ENCODE data around the gene DGKZ.
A peak's percentile ranks its signal among the peaks of the same experiment; 100 is the strongest.

The DGKZ gene

DNA sequence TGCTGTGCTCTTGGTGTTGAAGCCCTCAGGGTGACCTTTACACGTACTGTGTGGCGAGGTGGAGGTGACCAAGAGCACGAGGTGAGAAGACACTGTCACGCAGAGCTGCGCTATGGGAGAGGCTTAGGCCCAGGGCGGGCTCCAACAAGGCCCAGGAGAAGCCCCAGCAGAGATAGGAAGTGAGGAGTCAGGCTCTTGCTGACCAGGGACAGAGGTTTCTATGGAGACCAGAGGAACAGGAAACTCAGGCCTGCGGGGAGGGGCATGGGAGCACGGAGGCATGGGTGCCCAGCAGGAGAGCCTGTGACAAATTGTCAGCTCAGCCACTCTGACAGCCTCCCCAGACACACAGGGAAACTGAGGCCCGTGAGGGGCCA lies 15.8 kb downstream of the DGKZ start:
- H3K4ac ChIP-seq (ENCODE audit: low read depth, low read length), result no peak overlapping the region
- H3K79me1 ChIP-seq (ENCODE audit: low read length), result peaks cover 12% of the 10 kb centered on the region
- H2BK5ac ChIP-seq (ENCODE audit: low read length), result no peak overlapping the region
- no peaks in the 10 kb centered on the region for H3K4me1 ChIP-seq (ENCODE audit: control insufficient read depth, low read depth, low read length)
- no peak overlapping the region for H3K23ac ChIP-seq (ENCODE audit: low read length)
- no peak overlapping the region for H3K4me2 ChIP-seq (ENCODE audit: low read length)
- H3K79me2 ChIP-seq (ENCODE audit: control insufficient read depth, insufficient read depth, low read length), result peaks cover 6% of the 10 kb centered on the region
- H2BK15ac ChIP-seq (replicated peaks; ENCODE audit: low read depth), result no peak overlapping the region
- H3K27ac ChIP-seq (ENCODE audit: low read depth, low read length), result no peak overlapping the region
- H2BK120ac ChIP-seq (ENCODE audit: low read depth, low read length), result no peak overlapping the region
- no peak overlapping the region for H3K9ac ChIP-seq (ENCODE audit: low read length)
- H2AK5ac ChIP-seq (ENCODE audit: low read length), result no peak overlapping the region
- H3K4me3 ChIP-seq (ENCODE audit: low read length), result no peak overlapping the region
- H3K27me3 ChIP-seq (ENCODE audit: insufficient read depth, low read length, poor library complexity), result no peaks in the 10 kb centered on the region
- H3K18ac ChIP-seq (ENCODE audit: low read length), result no peak overlapping the region
- peak overlapping the region; percentile 30 for H3K56ac ChIP-seq (ENCODE audit: low read length)
- DNase-seq, result peak; percentile 84
- H3K36me3 ChIP-seq (ENCODE audit: control insufficient read depth, insufficient read depth, low read length), result no peaks in the 10 kb centered on the region
- H4K8ac ChIP-seq (ENCODE audit: low read depth, low read length), result no peak overlapping the region
- no CpG with 5 or more reads among the region's 9 CpGs for WGBS (ENCODE audit: extremely low coverage, insufficient coverage, low lambda C conversion rate)
- no peak overlapping the region for H4K5ac ChIP-seq (ENCODE audit: low read length)

DNA sequence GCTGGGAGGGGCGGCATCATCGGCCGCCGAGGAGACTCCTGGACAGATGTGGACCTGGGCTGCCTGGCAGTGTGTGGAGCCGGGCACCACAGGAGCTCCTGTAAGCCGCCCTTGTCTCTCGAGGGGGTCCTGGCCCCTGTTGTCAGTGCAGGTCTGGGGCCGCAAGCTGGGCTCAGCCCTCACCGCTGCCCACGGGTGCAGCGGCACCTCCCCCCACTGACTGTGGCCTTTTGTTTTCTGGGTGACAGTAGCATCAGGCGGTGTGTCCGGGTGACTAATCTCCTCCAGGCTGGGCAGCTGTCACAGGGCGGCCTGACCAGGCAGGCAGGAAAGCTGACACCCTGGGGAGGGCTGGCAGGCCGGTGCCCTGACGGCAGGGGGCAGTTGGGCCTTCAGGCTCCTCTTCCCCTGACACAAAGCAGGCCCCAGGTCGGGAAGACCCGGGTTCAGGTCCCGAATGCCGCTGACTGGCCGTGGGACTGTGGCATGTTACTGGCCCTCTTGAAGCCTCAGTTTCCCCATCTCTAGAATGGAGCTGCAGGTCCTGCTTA lies 16.3 kb downstream of the DGKZ start:
- Histone ChIP-seq H3K4me1 (ENCODE audit: control insufficient read depth, low read depth, low read length) (no peaks in the 10 kb centered on the region), H3K23ac (ENCODE audit: low read length) (no peak overlapping the region), H3K27me3 (ENCODE audit: insufficient read depth, low read length, poor library complexity) (no peaks in the 10 kb centered on the region), H4K5ac (ENCODE audit: low read length) (no peak overlapping the region), H3K27ac (ENCODE audit: low read depth, low read length) (no peak overlapping the region), H3K18ac (ENCODE audit: low read length) (no peak overlapping the region), H2AK5ac (ENCODE audit: low read length) (no peak overlapping the region), H3K4me3 (ENCODE audit: low read length) (no peak overlapping the region), H3K4me2 (ENCODE audit: low read length) (no peak overlapping the region), H3K36me3 (ENCODE audit: control insufficient read depth, insufficient read depth, low read length) (no peaks in the 10 kb centered on the region), H2BK5ac (ENCODE audit: low read length) (no peak overlapping the region), H3K56ac (ENCODE audit: low read length) (no peak overlapping the region), H2BK15ac (replicated peaks; ENCODE audit: low read depth) (no peak overlapping the region), H3K4ac (ENCODE audit: low read depth, low read length) (no peak overlapping the region), H4K8ac (ENCODE audit: low read depth, low read length) (no peak overlapping the region), H3K79me2 (ENCODE audit: control insufficient read depth, insufficient read depth, low read length) (peaks cover 4% of the 10 kb centered on the region), H2BK120ac (ENCODE audit: low read depth, low read length) (no peak overlapping the region), H3K9ac (ENCODE audit: low read length) (no peak overlapping the region), H3K79me1 (ENCODE audit: low read length) (peaks cover 10% of the 10 kb centered on the region)
- no CpG with 5 or more reads among the region's 21 CpGs for WGBS (ENCODE audit: extremely low coverage, insufficient coverage, low lambda C conversion rate)
- DNase-seq, result no peak

DNA sequence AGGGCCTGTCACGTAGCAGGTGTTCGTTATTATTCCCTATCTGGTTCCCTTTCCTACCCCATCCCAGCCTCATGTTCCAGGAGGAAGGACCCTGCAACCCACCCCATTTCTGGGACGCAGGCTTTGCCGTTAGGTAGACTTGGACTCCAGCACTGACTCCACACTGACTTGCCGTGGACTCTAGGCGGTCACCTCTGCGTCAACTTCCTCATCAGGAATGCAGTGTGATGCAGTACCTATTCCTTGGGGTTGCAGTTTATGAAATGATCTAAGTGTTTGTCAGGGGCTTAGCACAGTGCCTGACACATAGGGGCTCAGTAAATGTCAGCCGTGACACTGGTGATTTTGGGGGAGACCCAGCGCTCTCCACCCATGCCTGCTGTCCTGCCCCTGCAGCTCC lies 16.8 kb downstream of the DGKZ start:
- H3K4me1 ChIP-seq (ENCODE audit: control insufficient read depth, low read depth, low read length), result no peaks in the 10 kb centered on the region
- no peaks in the 10 kb centered on the region for H3K36me3 ChIP-seq (ENCODE audit: control insufficient read depth, insufficient read depth, low read length)

DNA sequence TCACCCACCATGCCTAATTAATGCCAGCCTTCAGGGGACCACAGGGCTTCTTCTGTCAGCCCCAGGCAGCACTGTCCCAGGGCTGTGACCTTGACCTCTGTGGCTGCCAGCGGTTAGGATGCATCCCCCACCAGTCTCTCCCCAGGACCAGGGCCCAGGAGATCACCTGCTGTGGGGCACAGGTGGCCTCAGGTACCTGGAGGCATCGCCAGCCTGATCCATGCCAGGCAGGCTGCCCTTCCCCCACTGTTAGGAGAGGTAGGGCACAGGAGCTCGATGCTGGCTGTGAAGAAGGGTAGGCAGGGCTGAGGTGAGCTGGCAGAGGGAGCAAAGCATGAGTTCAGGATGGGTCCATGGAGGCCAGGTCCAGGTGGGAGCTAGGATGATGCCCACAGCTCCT lies 17.5 kb downstream of the DGKZ start:
- Histone ChIP-seq H3K9ac (ENCODE audit: low read length) (no peak overlapping the region), H3K4me1 (ENCODE audit: control insufficient read depth, low read depth, low read length) (no peaks in the 10 kb centered on the region), H3K27me3 (ENCODE audit: insufficient read depth, low read length, poor library complexity) (no peaks in the 10 kb centered on the region), H2AK5ac (ENCODE audit: low read length) (no peak overlapping the region), H3K23ac (ENCODE audit: low read length) (no peak overlapping the region), H4K5ac (ENCODE audit: low read length) (no peak overlapping the region), H3K56ac (ENCODE audit: low read length) (no peak overlapping the region), H3K36me3 (ENCODE audit: control insufficient read depth, insufficient read depth, low read length) (no peaks in the 10 kb centered on the region), H2BK120ac (ENCODE audit: low read depth, low read length) (no peak overlapping the region), H3K4me3 (ENCODE audit: low read length) (no peak overlapping the region), H3K4me2 (ENCODE audit: low read length) (no peak overlapping the region), H2BK15ac (replicated peaks; ENCODE audit: low read depth) (no peak overlapping the region), H2BK5ac (ENCODE audit: low read length) (no peak overlapping the region), H3K18ac (ENCODE audit: low read length) (no peak overlapping the region), H4K8ac (ENCODE audit: low read depth, low read length) (no peak overlapping the region), H3K79me1 (ENCODE audit: low read length) (peaks cover 10% of the 10 kb centered on the region), H3K79me2 (ENCODE audit: control insufficient read depth, insufficient read depth, low read length) (peaks cover 4% of the 10 kb centered on the region), H3K27ac (ENCODE audit: low read depth, low read length) (no peak overlapping the region), H3K4ac (ENCODE audit: low read depth, low read length) (no peak overlapping the region)
- no peak for DNase-seq
- WGBS (ENCODE audit: extremely low coverage, insufficient coverage, low lambda C conversion rate), result no CpG with 5 or more reads among the region's 3 CpGs

More for the DNA sequence above, 16.8 kb downstream of the DGKZ start:
- no CpG with 5 or more reads among the region's 9 CpGs for WGBS (ENCODE audit: extremely low coverage, insufficient coverage, low lambda C conversion rate)
- Histone ChIP-seq H3K9ac (ENCODE audit: low read length) (no peak overlapping the region), H3K27ac (ENCODE audit: low read depth, low read length) (no peak overlapping the region), H3K56ac (ENCODE audit: low read length) (no peak overlapping the region), H3K23ac (ENCODE audit: low read length) (no peak overlapping the region), H2BK120ac (ENCODE audit: low read depth, low read length) (no peak overlapping the region), H3K4me2 (ENCODE audit: low read length) (no peak overlapping the region), H2AK5ac (ENCODE audit: low read length) (no peak overlapping the region), H3K79me2 (ENCODE audit: control insufficient read depth, insufficient read depth, low read length) (peaks cover 4% of the 10 kb centered on the region), H2BK5ac (ENCODE audit: low read length) (no peak overlapping the region), H3K79me1 (ENCODE audit: low read length) (peaks cover 10% of the 10 kb centered on the region), H3K4me3 (ENCODE audit: low read length) (no peak overlapping the region), H4K8ac (ENCODE audit: low read depth, low read length) (no peak overlapping the region), H4K5ac (ENCODE audit: low read length) (no peak overlapping the region), H3K18ac (ENCODE audit: low read length) (no peak overlapping the region), H3K4ac (ENCODE audit: low read depth, low read length) (no peak overlapping the region), H2BK15ac (replicated peaks; ENCODE audit: low read depth) (no peak overlapping the region), H3K27me3 (ENCODE audit: insufficient read depth, low read length, poor library complexity) (no peaks in the 10 kb centered on the region)
- DNase-seq, result no peak

DNA sequence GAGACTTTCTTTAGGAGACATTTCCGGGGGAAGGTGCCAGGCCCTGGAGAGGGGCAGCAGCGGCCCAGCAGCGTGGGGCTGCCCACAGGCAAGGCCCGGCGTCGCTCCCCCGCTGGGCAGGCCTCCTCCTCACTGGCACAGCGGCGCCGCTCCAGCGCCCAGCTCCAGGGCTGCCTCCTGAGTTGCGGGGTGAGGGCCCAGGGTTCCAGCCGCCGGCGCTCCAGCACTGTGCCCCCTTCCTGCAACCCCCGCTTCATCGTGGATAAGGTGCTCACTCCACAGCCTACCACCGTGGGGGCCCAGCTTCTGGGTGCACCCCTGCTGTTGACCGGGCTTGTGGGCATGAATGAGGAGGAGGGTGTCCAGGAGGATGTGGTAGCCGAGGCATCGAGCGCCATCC lies 19.0 kb downstream of the DGKZ start:
- H3K27ac ChIP-seq (ENCODE audit: low read depth, low read length), result no peak overlapping the region
- H3K4me3 ChIP-seq (ENCODE audit: low read length), result no peak overlapping the region
- no peak overlapping the region for H2AK5ac ChIP-seq (ENCODE audit: low read length)
- H3K36me3 ChIP-seq (ENCODE audit: control insufficient read depth, insufficient read depth, low read length), result no peaks in the 10 kb centered on the region
- H3K23ac ChIP-seq (ENCODE audit: low read length), result no peak overlapping the region
- no peak for DNase-seq
- H3K56ac ChIP-seq (ENCODE audit: low read length), result no peak overlapping the region
- no peak overlapping the region for H3K4me2 ChIP-seq (ENCODE audit: low read length)
- H3K4ac ChIP-seq (ENCODE audit: low read depth, low read length), result no peak overlapping the region
- no peak overlapping the region for H4K8ac ChIP-seq (ENCODE audit: low read depth, low read length)
- H3K27me3 ChIP-seq (ENCODE audit: insufficient read depth, low read length, poor library complexity), result no peaks in the 10 kb centered on the region
- H4K5ac ChIP-seq (ENCODE audit: low read length), result no peak overlapping the region
- no peaks in the 10 kb centered on the region for H3K4me1 ChIP-seq (ENCODE audit: control insufficient read depth, low read depth, low read length)
- H2BK120ac ChIP-seq (ENCODE audit: low read depth, low read length), result no peak overlapping the region
- peaks cover 4% of the 10 kb centered on the region for H3K79me2 ChIP-seq (ENCODE audit: control insufficient read depth, insufficient read depth, low read length)
- H3K79me1 ChIP-seq (ENCODE audit: low read length), result peaks cover 8% of the 10 kb centered on the region
- H2BK5ac ChIP-seq (ENCODE audit: low read length), result no peak overlapping the region
- no peak overlapping the region for H3K9ac ChIP-seq (ENCODE audit: low read length)
- H3K18ac ChIP-seq (ENCODE audit: low read length), result no peak overlapping the region
- no peak overlapping the region for H2BK15ac ChIP-seq (replicated peaks; ENCODE audit: low read depth)
- no CpG with 5 or more reads among the region's 22 CpGs for WGBS (ENCODE audit: extremely low coverage, insufficient coverage, low lambda C conversion rate)

DNA sequence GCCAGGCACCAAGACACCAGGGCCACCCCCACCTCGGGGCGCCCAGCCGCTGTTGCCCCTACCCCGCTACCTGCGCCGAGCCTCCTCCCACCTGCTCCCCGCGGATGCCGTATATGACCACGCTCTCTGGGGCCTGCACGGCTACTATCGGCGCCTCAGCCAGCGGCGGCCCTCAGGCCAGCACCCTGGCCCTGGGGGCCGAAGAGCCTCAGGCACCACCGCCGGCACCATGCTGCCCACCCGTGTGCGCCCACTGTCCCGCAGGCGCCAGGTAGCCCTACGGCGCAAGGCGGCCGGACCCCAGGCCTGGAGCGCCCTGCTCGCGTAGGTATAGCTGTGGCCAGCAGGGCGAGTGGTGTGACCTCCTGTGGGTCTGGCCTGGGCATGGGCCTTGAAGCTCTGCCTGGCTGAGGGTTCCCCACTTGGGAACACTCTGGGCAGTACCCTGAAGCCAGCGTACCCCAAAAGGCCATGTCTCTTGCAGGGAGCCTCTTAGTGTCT lies 19.4 kb downstream of the DGKZ start:
- no peaks in the 10 kb centered on the region for H3K36me3 ChIP-seq (ENCODE audit: control insufficient read depth, insufficient read depth, low read length)
- no peak overlapping the region for H3K18ac ChIP-seq (ENCODE audit: low read length)
- no peak for DNase-seq
- no peak overlapping the region for H2BK15ac ChIP-seq (replicated peaks; ENCODE audit: low read depth)
- H3K79me2 ChIP-seq (ENCODE audit: control insufficient read depth, insufficient read depth, low read length), result peaks cover 4% of the 10 kb centered on the region
- H3K4ac ChIP-seq (ENCODE audit: low read depth, low read length), result no peak overlapping the region
- H3K9ac ChIP-seq (ENCODE audit: low read length), result no peak overlapping the region
- no peak overlapping the region for H4K5ac ChIP-seq (ENCODE audit: low read length)
- no CpG with 5 or more reads among the region's 31 CpGs for WGBS (ENCODE audit: extremely low coverage, insufficient coverage, low lambda C conversion rate)
- no peak overlapping the region for H4K8ac ChIP-seq (ENCODE audit: low read depth, low read length)
- no peak overlapping the region for H2BK5ac ChIP-seq (ENCODE audit: low read length)
- H3K4me1 ChIP-seq (ENCODE audit: control insufficient read depth, low read depth, low read length), result no peaks in the 10 kb centered on the region
- no peak overlapping the region for H3K56ac ChIP-seq (ENCODE audit: low read length)
- peaks cover 8% of the 10 kb centered on the region for H3K79me1 ChIP-seq (ENCODE audit: low read length)
- H3K4me2 ChIP-seq (ENCODE audit: low read length), result no peak overlapping the region
- no peak overlapping the region for H3K23ac ChIP-seq (ENCODE audit: low read length)
- no peak overlapping the region for H3K4me3 ChIP-seq (ENCODE audit: low read length)
- H2AK5ac ChIP-seq (ENCODE audit: low read length), result no peak overlapping the region
- H3K27me3 ChIP-seq (ENCODE audit: insufficient read depth, low read length, poor library complexity), result no peaks in the 10 kb centered on the region
- H3K27ac ChIP-seq (ENCODE audit: low read depth, low read length), result no peak overlapping the region
- no peak overlapping the region for H2BK120ac ChIP-seq (ENCODE audit: low read depth, low read length)

Data from mesendoderm (in vitro differentiated cells).